GM12878 (cell line): ENCODE results near the gene POLR2L. TPM values are rescaled to one million over a fixed set of nuclear protein-coding genes. Genes with fewer than 3 reads are reported as not detected.
A peak's percentile ranks its signal among the peaks of the same experiment; 100 is the strongest.

Experiments used
- ATAC-seq: fragments of 200-7000 bp; cut with Tn5 transposase; 3 replicates; pipeline ENCODE4 v1.9.1; 2020; ENCODE audit warnings: mild to moderate bottlenecking, moderate library complexity
- BruUV-seq: library from RNA; stranded (reverse); fragments of 400-500 nt; replicated peaks from 2 replicates; lab custom pipeline; 2021; lab: Mats Ljungman, UMichigan
- CTCF ChIA-PET: fragments of 300-600 bp; sonication (Branson Sonifier 250); formaldehyde crosslinking; extraction: SDS; loops from one replicate; lab custom pipeline; 2021; ENCODE audit warnings: inconsistent platforms; lab: Yijun Ruan, JAX
- POLR2A ChIA-PET: fragments of 350-600 bp; formaldehyde crosslinking; extraction: SDS; loops from one replicate; lab custom pipeline; 2021; ENCODE audit warnings: inconsistent platforms; lab: Charles Lee
- RAD21 ChIA-PET: fragments of 300-600 bp; sonication (Branson Sonifier 250); formaldehyde crosslinking; loops from one replicate; lab custom pipeline; 2023; ENCODE audit warnings: antibody characterized with exemption; ENCODE audit not compliant: unreplicated experiment; lab: Charles Lee
- SMC1A ChIA-PET: fragments of 300-600 bp; sonication (Branson Sonifier 250); formaldehyde crosslinking; loops from one replicate; lab custom pipeline; 2023; ENCODE audit not compliant: unreplicated experiment, uncharacterized antibody; lab: Charles Lee
- DNase-seq: peaks from one replicate; pipeline ENCODE4 v3.0.0-alpha.2; 2011; ENCODE audit warnings: low read depth, low spot score
- FAIRE-seq: peaks from 3 replicates; lab custom pipeline; 2011; peaks lifted over from hg19 to GRCh38; lab: Jason Lieb, UNC
- H2AFZ ChIP-seq: 2 replicates; pipeline ENCODE4 v1.6.0; 2011; ENCODE audit warnings: low read depth, low read length, control low read depth; ENCODE audit not compliant: control insufficient read depth
- H3K27ac ChIP-seq: 2 replicates; pipeline ENCODE4 v1.5.1; 2011; ENCODE audit warnings: control low read depth; ENCODE audit not compliant: control insufficient read depth, insufficient read depth
- H3K27me3 ChIP-seq, 2 experiments: replicated peaks in 1 of 2; 2 replicates each; pipeline versions ENCODE4 v1.6.0 to v1.6.1; 2011; ENCODE audit warnings: low read length in 1 of 2; ENCODE audit not compliant: control insufficient read depth in 2 of 2, insufficient read depth in 2 of 2
- H3K36me3 ChIP-seq, 2 experiments: 2 replicates each; pipeline ENCODE4 v1.5.1; 2011; ENCODE audit warnings: low read length in 1 of 2; ENCODE audit not compliant: control insufficient read depth in 2 of 2, insufficient read depth in 2 of 2
- H3K4me1 ChIP-seq: 2 replicates; pipeline ENCODE4 v1.6.1; 2011; ENCODE audit warnings: mild to moderate bottlenecking, low read length, moderate library complexity, mixed read lengths; ENCODE audit not compliant: control insufficient read depth, insufficient read depth
- H3K4me2 ChIP-seq: 2 replicates; pipeline ENCODE4 v1.6.0; 2011; ENCODE audit warnings: control low read depth; ENCODE audit not compliant: control insufficient read depth, insufficient read depth
- H3K4me3 ChIP-seq: fragments of 200-600 bp; sonication (generic); 2 replicates; pipeline ENCODE4 v1.5.1; 2016
- H3K79me2 ChIP-seq: 2 replicates; pipeline ENCODE4 v1.6.0; 2011; ENCODE audit warnings: low read length; ENCODE audit not compliant: control insufficient read depth, insufficient read depth
- H3K9ac ChIP-seq: 2 replicates; pipeline ENCODE4 v1.8.0; 2011; ENCODE audit warnings: low read length, control low read depth, mixed read lengths; ENCODE audit not compliant: control insufficient read depth, insufficient read depth
- H3K9me3 ChIP-seq: replicated peaks from 3 replicates; pipeline ENCODE4 v1.5.1; 2011; ENCODE audit warnings: mild to moderate bottlenecking, low read length; ENCODE audit not compliant: control insufficient read depth, insufficient read depth
- H4K20me1 ChIP-seq: 2 replicates; pipeline ENCODE4 v1.6.0; 2011; ENCODE audit not compliant: control insufficient read depth, insufficient read depth
- ATF7 ChIP-seq: fragments of 450-650 bp; IDR thresholded peaks from 2 replicates; pipeline ENCODE4 v1.6.1; 2016; ENCODE audit warnings: low read depth, mild to moderate bottlenecking
- PAX5 ChIP-seq: IDR thresholded peaks from 2 replicates; pipeline ENCODE4 v1.6.1; 2011; ENCODE audit warnings: low read depth, low read length, borderline replicate concordance
- POLR2A ChIP-seq: IDR thresholded peaks from 2 replicates; pipeline ENCODE4 v1.6.1; 2011; ENCODE audit warnings: low read depth, mild to moderate bottlenecking, low read length
- RELA ChIP-seq: fragments of 450-650 bp; IDR thresholded peaks from 2 replicates; pipeline ENCODE4 v1.8.0; 2014; ENCODE audit warnings: borderline replicate concordance; ENCODE audit not compliant: partially characterized antibody
- RUNX3 ChIP-seq: IDR thresholded peaks from 2 replicates; pipeline ENCODE4 v1.6.1; 2012; ENCODE audit warnings: low read length, inconsistent platforms
- ZBTB33 ChIP-seq: fragments of 450-650 bp; IDR thresholded peaks from 2 replicates; pipeline ENCODE4 v1.6.1; 2017; ENCODE audit warnings: mild to moderate bottlenecking
- ZNF592 ChIP-seq: fragments of 450-650 bp; IDR thresholded peaks from 2 replicates; pipeline ENCODE4 v1.6.1; 2017; ENCODE audit warnings: mild to moderate bottlenecking, moderate library complexity
- whole genome bisulfite sequencing: methylation state at CpG from one replicate; pipeline ENCODE4 v1.1.6; 2016; ENCODE audit warnings: low lambda C conversion rate; ENCODE audit not compliant: insufficient replicate concordance, insufficient coverage; ENCODE audit errors: missing lambda C conversion rate; 5-methylcytosine and 5-hydroxymethylcytosine counted together
- in situ Hi-C: fragments of 300-500 bp; cut with MboI; formaldehyde crosslinking; loops from 9 replicates; pipeline ENCODE4 v1.14.3; 2018; ENCODE audit warnings: mixed read lengths
- intact Hi-C: fragments of 100-400 bp; cut with micrococcal nuclease; formaldehyde crosslinking; loops from one replicate; pipeline ENCODE4 v1.14.2; 2022; ENCODE audit not compliant: unreplicated experiment
- polyA plus RNA-seq, 11 experiments: library from polyadenylated mRNA; depleted of rRNA in 4 of 11; unstranded in 6 of 11; stranded (reverse) in 5 of 11; fragments of >200 nt; fragmentation: Nextera tagmentation in 4 of 11; fragmentation: Illumina TruSeq in 1 of 11; extraction: Ambion mirVana in 4 of 11; extraction: Trizol in 1 of 11; gene quantifications; 1 replicate in 1 of 11; 2 replicates in 10 of 11; pipeline versions ENCODE4 v1.2.1 to v1.2.3, GENCODE V29; 2011 to 2016; ENCODE audit warnings: inconsistent platforms in 2 of 11, missing spikeins in 2 of 11, low read depth in 1 of 11
- total RNA-seq, 4 experiments: library from RNA; depleted of rRNA in 3 of 4; stranded (reverse); fragments of >200 nt in 3 of 4; fragmentation: Illumina TruSeq in 1 of 4; extraction: Trizol in 1 of 4; gene quantifications; 2 replicates each; pipeline versions ENCODE4 v1.2.1 to v1.2.3, GENCODE V29; 2013 to 2021

POLR2L gene
- total and polyA plus RNA-seq, 10 of the 15 experiments (the other 5 are each of a cell fraction or from before 2014, with no cell fraction given) = 23.1 to 497 (median 125) TPM

DNA sequence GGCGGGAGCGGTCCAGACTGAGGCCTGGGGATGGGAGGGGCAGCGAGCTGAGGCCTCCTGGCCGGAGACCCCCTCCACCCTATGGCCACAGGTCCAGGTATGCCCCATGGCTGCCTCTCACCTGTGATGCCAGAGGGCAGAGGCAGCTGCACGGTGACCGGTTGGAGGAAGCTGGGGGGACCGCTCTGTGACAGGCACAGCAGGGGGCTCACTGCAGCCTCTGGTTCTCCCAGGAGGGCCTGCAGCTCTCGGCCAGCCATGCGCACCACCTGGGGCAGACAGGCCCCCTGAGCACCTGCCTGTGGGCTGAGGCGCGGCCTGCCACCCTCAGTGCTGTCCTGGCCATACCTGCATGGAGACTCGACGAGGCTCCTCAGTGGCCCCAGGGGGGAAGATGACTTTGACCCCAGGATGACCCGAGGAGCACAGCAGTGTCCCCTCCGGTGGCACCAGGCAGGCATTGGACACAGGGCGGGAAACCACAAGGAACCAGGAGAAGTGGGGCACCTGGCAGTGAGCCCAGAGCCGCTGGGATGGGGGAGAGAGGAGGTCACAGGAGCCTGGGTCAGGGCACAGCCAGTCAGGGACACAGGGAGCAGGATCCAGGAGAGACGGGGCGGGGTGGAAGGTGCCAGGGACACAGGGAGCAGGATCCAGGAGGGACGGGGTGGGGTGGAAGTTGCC lies 41.1 kb downstream of the POLR2L start:
- TF ChIP-seq RELA (no peak), POLR2A (peak; percentile 4)
- TF ChIP-seq, all 136 proteins: peak for 1
- Histone ChIP-seq H3K4me1 (peaks cover 20% of the 10 kb centered on the region), H3K9ac (no peak overlapping the region), H3K79me2 (peaks cover 27% of the 10 kb centered on the region), H4K20me1 (no peaks in the 10 kb centered on the region), H3K36me3 (peaks cover 0 to 10% of the 10 kb centered on the region in 2 experiments; a peak in 2 of 4 replicates), H3K27me3 (no peaks in the 10 kb centered on the region), H3K4me2 (no peak overlapping the region), H2AFZ (no peak overlapping the region), H3K9me3 (no peaks in the 10 kb centered on the region), H3K27ac (no peak overlapping the region), H3K4me3 (no peak overlapping the region)
- in situ Hi-C loops = loop anchor here (25.0 kb wide), 1 partner anchor 1586 kb away; the partner anchor contains the start of gene CD81
- ChIA-PET SMC1A (no interaction called here), POLR2A (interaction anchor here (0.5 kb wide), 1 partner anchor 109 kb away, joined by 3 read pairs; no protein-coding TSS in a partner anchor), CTCF (no interaction called here), RAD21 (no interaction called here)
- DNase-seq (no peak), ATAC-seq (no peak), FAIRE-seq (no peak)
- intact Hi-C loops = no loop called here
- BruUV-seq = no TSS peak
- WGBS = 88% methylated on average over 19 of the region's 20 CpGs

GRCh38 chr11:800473-800872 lies 41.9 kb downstream of the POLR2L start:
- ATAC-seq (no peak), FAIRE-seq (no peak), DNase-seq (no peak)
- POLR2A ChIA-PET = no interaction called here
- Histone ChIP-seq H3K79me2 (peaks cover 33% of the 10 kb centered on the region), H4K20me1 (no peaks in the 10 kb centered on the region), H3K27ac (no peak overlapping the region), H3K27me3 (no peaks in the 10 kb centered on the region), H3K36me3 (peaks cover 0 to 10% of the 10 kb centered on the region in 2 experiments; a peak in 2 of 4 replicates), H3K9ac (no peak overlapping the region), H3K9me3 (no peaks in the 10 kb centered on the region), H3K4me1 (peaks cover 21% of the 10 kb centered on the region), H2AFZ (no peak overlapping the region), H3K4me3 (no peak overlapping the region), H3K4me2 (no peak overlapping the region)
- in situ Hi-C loops (loop anchor here (25.0 kb wide), 1 partner anchor 1587 kb away; the partner anchor contains the start of gene CD81), intact Hi-C loops (no loop called here)
- CTCF ChIA-PET = no interaction called here
- RAD21 ChIA-PET = no interaction called here
- no TSS peak for BruUV-seq
- WGBS = 95% methylated on average over 30 of the region's 30 CpGs
- SMC1A ChIA-PET = no interaction called here
- TF ChIP-seq ATF7 = no peak
- TF ChIP-seq RUNX3 = no peak
- TF ChIP-seq PAX5 = no peak
- no peak for TF ChIP-seq ZBTB33
- no peak for TF ChIP-seq ZNF592
